GM23338 (cell line): ENCODE measurements around the gene KCNN3. TPM values are rescaled to one million over a fixed set of nuclear protein-coding genes. Genes with fewer than 3 reads are reported as not detected.

ENCODE experiments used
- ATAC-seq: fragments of 200-7000 bp; cut with Tn5 transposase; 3 replicates; pipeline ENCODE4 v1.9.1; 2020
- DNase-seq: peaks from one replicate; pipeline ENCODE4 v3.0.0-alpha.2; 2015; ENCODE audit warnings: low spot score
- H2AFZ ChIP-seq: fragments of 200-600 bp; sonication (generic); 2 replicates; pipeline ENCODE4 v1.8.0; 2016; ENCODE audit warnings: antibody characterized with exemption, mild to moderate bottlenecking, moderate library complexity
- H3F3A ChIP-seq: fragments of 200-600 bp; sonication (generic); replicated peaks from 2 replicates; pipeline ENCODE4 v1.8.0; 2017; ENCODE audit warnings: antibody characterized with exemption, mixed run types, low read depth
- H3K27ac ChIP-seq: fragments of 200-600 bp; sonication (generic); 2 replicates; pipeline ENCODE4 v1.6.1; 2016; ENCODE audit warnings: low read depth
- H3K27me3 ChIP-seq: fragments of 200-600 bp; sonication (generic); 2 replicates; pipeline ENCODE4 v1.8.0; 2016; ENCODE audit warnings: mild to moderate bottlenecking, mixed run types, moderate library complexity; ENCODE audit not compliant: insufficient read depth
- H3K36me3 ChIP-seq: fragments of 200-600 bp; sonication (generic); 2 replicates; pipeline ENCODE4 v1.8.0; 2016; ENCODE audit warnings: mild to moderate bottlenecking; ENCODE audit not compliant: insufficient read depth
- H3K4me1 ChIP-seq: fragments of 200-600 bp; sonication (generic); 2 replicates; pipeline ENCODE4 v1.8.0; 2016; ENCODE audit warnings: mild to moderate bottlenecking, moderate library complexity; ENCODE audit not compliant: insufficient read depth
- H3K4me2 ChIP-seq: fragments of 200-600 bp; sonication (generic); 2 replicates; pipeline ENCODE4 v1.7.1; 2017; ENCODE audit warnings: mixed run types
- H3K4me3 ChIP-seq: fragments of 200-600 bp; sonication (generic); 2 replicates; pipeline ENCODE4 v1.6.1; 2016; ENCODE audit warnings: mixed run types
- H3K79me2 ChIP-seq: fragments of 200-600 bp; sonication (generic); replicated peaks from 2 replicates; pipeline ENCODE4 v1.8.0; 2017; ENCODE audit warnings: mild to moderate bottlenecking; ENCODE audit not compliant: insufficient read depth
- H3K9me2 ChIP-seq: fragments of 200-600 bp; sonication (generic); 2 replicates; pipeline ENCODE4 v1.8.0; 2017; ENCODE audit not compliant: insufficient read depth
- H4K20me1 ChIP-seq: fragments of 200-600 bp; sonication (generic); replicated peaks from 2 replicates; pipeline ENCODE4 v1.8.0; 2017; ENCODE audit warnings: mild to moderate bottlenecking; ENCODE audit not compliant: insufficient read depth
- H3K27ac Mint-ChIP-seq: 2 replicates; pipeline ENCODE4 v1.8.0; 2020; ENCODE audit warnings: inconsistent platforms, mild to moderate bottlenecking, moderate library complexity, mixed read lengths
- H3K27me3 Mint-ChIP-seq: 3 replicates; pipeline ENCODE4 v1.8.0; 2022; ENCODE audit warnings: low read depth, mild to moderate bottlenecking, moderate library complexity, mixed read lengths, inconsistent platforms; ENCODE audit not compliant: insufficient read depth, poor library complexity
- H3K36me3 Mint-ChIP-seq: 3 replicates; pipeline ENCODE4 v1.8.0; 2021; ENCODE audit warnings: low read depth, mild to moderate bottlenecking, inconsistent platforms, moderate library complexity, mixed read lengths
- H3K4me1 Mint-ChIP-seq: 3 replicates; pipeline ENCODE4 v1.8.0; 2020; ENCODE audit warnings: mild to moderate bottlenecking, inconsistent platforms, mixed read lengths
- H3K4me3 Mint-ChIP-seq: 3 replicates; pipeline ENCODE4 v1.8.0; 2021; ENCODE audit warnings: moderate library complexity, mild to moderate bottlenecking, inconsistent platforms, mixed read lengths
- H3K9me3 Mint-ChIP-seq: 3 replicates; pipeline ENCODE4 v1.8.0; 2020; ENCODE audit warnings: moderate library complexity, mild to moderate bottlenecking, inconsistent platforms, mixed read lengths
- CREB1 ChIP-seq: fragments of 250-450 bp; sonication (Bioruptor Pico); IDR thresholded peaks from 2 replicates; pipeline ENCODE4 v1.5.0; 2020; ENCODE audit warnings: low read depth, mild to moderate bottlenecking, moderate library complexity
- ETS1 ChIP-seq: IDR thresholded peaks from 2 replicates; pipeline ENCODE4 v1.6.1; 2016; ENCODE audit warnings: antibody characterized with exemption
- EZH2 ChIP-seq: fragments of 200-600 bp; sonication (generic); IDR thresholded peaks from one replicate; pipeline ENCODE4 v1.8.0; 2017; ENCODE audit warnings: antibody characterized with exemption, mild to moderate bottlenecking, low read depth; ENCODE audit not compliant: unreplicated experiment
- EZH2phosphoT487 ChIP-seq: fragments of 200-600 bp; sonication (generic); IDR thresholded peaks from one replicate; pipeline ENCODE4 v1.8.1; 2018; ENCODE audit warnings: antibody characterized with exemption; ENCODE audit not compliant: unreplicated experiment
- JUNB ChIP-seq: IDR thresholded peaks from one replicate; pipeline ENCODE4 v1.6.1; 2016; ENCODE audit warnings: antibody characterized with exemption; ENCODE audit not compliant: unreplicated experiment
- NANOG ChIP-seq: IDR thresholded peaks from 2 replicates; pipeline ENCODE4 v1.6.1; 2016; ENCODE audit warnings: antibody characterized with exemption, borderline replicate concordance
- STAT1 ChIP-seq: IDR thresholded peaks from one replicate; pipeline ENCODE4 v1.6.1; 2016; ENCODE audit warnings: antibody characterized with exemption; ENCODE audit not compliant: unreplicated experiment
- ZNF114 ChIP-seq: fragments of 250-450 bp; sonication (Bioruptor Pico); IDR thresholded peaks from 2 replicates; pipeline ENCODE4 v1.5.0; 2020; ENCODE audit warnings: mild to moderate bottlenecking, moderate library complexity
- ZNF331 ChIP-seq: fragments of 250-450 bp; sonication (Bioruptor Pico); IDR thresholded peaks from 2 replicates; pipeline ENCODE4 v1.5.0; 2020; ENCODE audit warnings: low read depth, mild to moderate bottlenecking, moderate library complexity
- polyA plus RNA-seq: library from polyadenylated mRNA; unstranded; fragments of >200 nt; fragmentation: Nextera tagmentation; extraction: Ambion mirVana; gene quantifications from 2 replicates; pipeline ENCODE4 v1.2.1, GENCODE V29; 2016
- total RNA-seq: library from RNA; depleted of rRNA; stranded (reverse); fragments of >200 nt; shearing (Covaris generic); gene quantifications from 2 replicates; pipeline ENCODE4 v1.2.3, GENCODE V29; 2014

Gene KCNN3
- total and polyA plus RNA-seq, 2 experiments from 2014 or later, result 1.9 to 3.0 TPM

- no peak for TF ChIP-seq ZNF331 (CRISPR knock-in tag)
- TF ChIP-seq NANOG, result no peak
- TF ChIP-seq EZH2phosphoT487, result no peak
Observed at GRCh38 chr1:154824179-154825000, 45.7 kb downstream of the KCNN3 start (continued).

- Histone ChIP-seq H3F3A (no peaks in the 10 kb centered on the region), H3K79me2 (no peaks in the 10 kb centered on the region), H3K36me3 (no peaks in the 10 kb centered on the region), H3K9me2 (no peaks in the 10 kb centered on the region; the same call in 1 of the 2 replicates), H3K4me2 (no peak overlapping the region), H3K4me1 (0 out of 2 replicates have a peak, but pooled peaks cover 8% of the 10 kb centered on the region), H4K20me1 (no peaks in the 10 kb centered on the region), H3K4me3 (no peak overlapping the region), H3K27me3 (no peaks in the 10 kb centered on the region), H3K27ac (no peak overlapping the region), H2AFZ (no peak overlapping the region)
- Mint-ChIP-seq H3K27ac (no peak overlapping the region), H3K36me3 (no peaks in the 10 kb centered on the region), H3K27me3 (peaks cover 5% of the 10 kb centered on the region), H3K4me3 (no peak overlapping the region), H3K4me1 (peaks cover 13% of the 10 kb centered on the region), H3K9me3 (no peaks in the 10 kb centered on the region)
- DNase-seq (no peak), ATAC-seq (peak; percentile 33)
- no peak for TF ChIP-seq STAT1
Observed at GRCh38 chr1:154822717-154823116, 47.4 kb downstream of the KCNN3 start.

- H3K4me3 ChIP-seq, result no peak overlapping the region
- H3K4me3 Mint-ChIP-seq, result no peak overlapping the region
- no peak overlapping the region for H3K27ac Mint-ChIP-seq
- no peaks in the 10 kb centered on the region for H3K36me3 Mint-ChIP-seq
- DNase-seq (no peak), ATAC-seq (peak; percentile 25)
- H3F3A ChIP-seq, result no peaks in the 10 kb centered on the region
- no peak overlapping the region for H3K27ac ChIP-seq
- no peaks in the 10 kb centered on the region for H3K27me3 ChIP-seq
- no peak overlapping the region for H2AFZ ChIP-seq
- H3K4me1 Mint-ChIP-seq, result peaks cover 13% of the 10 kb centered on the region
- H3K27me3 Mint-ChIP-seq, result peaks cover 5% of the 10 kb centered on the region
- H3K4me2 ChIP-seq, result no peak overlapping the region
- H3K36me3 ChIP-seq, result no peaks in the 10 kb centered on the region
- 0 out of 2 replicates have a peak, but pooled peaks cover 8% of the 10 kb centered on the region for H3K4me1 ChIP-seq
- no peaks in the 10 kb centered on the region for H3K9me3 Mint-ChIP-seq
- no peaks in the 10 kb centered on the region for H4K20me1 ChIP-seq
- no peak for TF ChIP-seq JUNB
- no peak for TF ChIP-seq EZH2phosphoT487
- no peak for TF ChIP-seq CREB1 (CRISPR knock-in tag)
- no peak for TF ChIP-seq EZH2
- no peak for TF ChIP-seq ETS1
- TF ChIP-seq ZNF114, result no peak
- TF ChIP-seq ZNF331 (CRISPR knock-in tag), result no peak
- no peaks in the 10 kb centered on the region for H3K79me2 ChIP-seq
- H3K9me2 ChIP-seq, result no peaks in the 10 kb centered on the region; the same call in 1 of the 2 replicates
Observed at GRCh38 chr1:154822233-154822632, 47.8 kb downstream of the KCNN3 start.
